Loucy (cell line): ENCODE measurements around the gene FOSL1.

Source experiments
- EZH2phosphoT487 ChIP-seq: fragments of 200-600 bp; IDR thresholded peaks from 2 replicates; pipeline ENCODE4 v1.6.1; 2018; ENCODE audit warnings: antibody characterized with exemption, mild to moderate bottlenecking, moderate library complexity, borderline replicate concordance
- TF ChIP-seq, protein P1 (sequence below): fragments of 200-600 bp; sonication (generic); conservative IDR thresholded peaks from 2 replicates; pipeline ENCODE4 v1.5.1; 2014; ENCODE audit warnings: mild to moderate bottlenecking, antibody characterized with exemption, low read length

DNA sequence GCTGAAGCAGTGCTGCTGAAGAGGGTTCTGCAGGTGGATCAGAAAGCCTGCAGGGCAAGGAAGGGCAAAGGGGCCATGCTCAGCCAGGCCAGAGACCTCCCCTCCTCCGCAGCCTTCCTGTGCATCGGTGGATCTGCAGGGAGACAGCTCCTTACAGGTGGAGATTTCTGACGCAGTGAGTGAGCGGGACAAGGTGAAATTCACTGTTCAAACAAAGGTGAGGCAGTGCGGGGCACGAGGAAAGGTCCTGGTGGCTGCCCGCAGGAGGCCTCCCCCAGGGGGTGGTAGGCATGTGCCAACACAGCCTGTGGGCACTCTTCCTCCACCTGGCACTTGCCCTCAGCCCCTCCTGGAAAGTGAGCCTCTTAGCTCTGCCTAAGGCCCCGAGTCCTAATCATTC, 50.8 kb downstream of the FOSL1 start:
- TF ChIP-seq, protein P1, sequence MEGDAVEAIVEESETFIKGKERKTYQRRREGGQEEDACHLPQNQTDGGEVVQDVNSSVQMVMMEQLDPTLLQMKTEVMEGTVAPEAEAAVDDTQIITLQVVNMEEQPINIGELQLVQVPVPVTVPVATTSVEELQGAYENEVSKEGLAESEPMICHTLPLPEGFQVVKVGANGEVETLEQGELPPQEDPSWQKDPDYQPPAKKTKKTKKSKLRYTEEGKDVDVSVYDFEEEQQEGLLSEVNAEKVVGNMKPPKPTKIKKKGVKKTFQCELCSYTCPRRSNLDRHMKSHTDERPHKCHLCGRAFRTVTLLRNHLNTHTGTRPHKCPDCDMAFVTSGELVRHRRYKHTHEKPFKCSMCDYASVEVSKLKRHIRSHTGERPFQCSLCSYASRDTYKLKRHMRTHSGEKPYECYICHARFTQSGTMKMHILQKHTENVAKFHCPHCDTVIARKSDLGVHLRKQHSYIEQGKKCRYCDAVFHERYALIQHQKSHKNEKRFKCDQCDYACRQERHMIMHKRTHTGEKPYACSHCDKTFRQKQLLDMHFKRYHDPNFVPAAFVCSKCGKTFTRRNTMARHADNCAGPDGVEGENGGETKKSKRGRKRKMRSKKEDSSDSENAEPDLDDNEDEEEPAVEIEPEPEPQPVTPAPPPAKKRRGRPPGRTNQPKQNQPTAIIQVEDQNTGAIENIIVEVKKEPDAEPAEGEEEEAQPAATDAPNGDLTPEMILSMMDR, result no peak
- TF ChIP-seq EZH2phosphoT487, result no peak
